Measurements from ENCODE around the gene TMEM50B. TPM values are rescaled to one million over a fixed set of nuclear protein-coding genes. Genes with fewer than 3 reads are reported as not detected.
"Not testable (repeated sequence)": the region's sequence is repeated elsewhere in the genome, so short reads cannot be mapped to it uniquely, and the experiment has no call there.

TMEM50B gene
- total RNA-seq, 4 donors from 2014 or later = 36.4 to 48.7 (median 38.2) TPM

GRCh38 chr21:33512481-33512880, 32.7 kb upstream of the TMEM50B start:
- intact Hi-C loops (cut with DNase I; ENCODE audit: low total_unique reads) = no loop called here
- DNase-seq (ENCODE audit: low spot score in 2 of 2) = no peak
- WGBS, 2 donors = 95 to 97% methylated on average over 3 of the region's 3 CpGs

GRCh38 chr21:33511639-33512038, 31.9 kb upstream of the TMEM50B start:
- DNase-seq (ENCODE audit: low spot score in 2 of 2) = no peak
- intact Hi-C loops (cut with DNase I; ENCODE audit: low total_unique reads) = no loop called here
- no peak overlapping the region for H3K4me3 ChIP-seq (ENCODE audit: low read depth, poor library complexity, severe bottlenecking)
- TF ChIP-seq CTCF (IDR thresholded peaks at IDR 0.05) = no peak
- no peak for TF ChIP-seq POLR2A (IDR thresholded peaks at IDR 0.05)
- WGBS, 2 donors = 96 to 99% methylated on average over 4 of the region's 4 CpGs

More at GRCh38 chr21:33512481-33512880, 32.7 kb upstream of the TMEM50B start:
- TF ChIP-seq POLR2A (IDR thresholded peaks at IDR 0.05) (no peak), CTCF (IDR thresholded peaks at IDR 0.05) (no peak)
- H3K4me3 ChIP-seq (ENCODE audit: low read depth, poor library complexity, severe bottlenecking) = no peak overlapping the region

- TF ChIP-seq CTCF (IDR thresholded peaks at IDR 0.05) = no peak
- no peak for DNase-seq (ENCODE audit: low spot score in 2 of 2)
- 90 to 95% methylated on average over 8 of the region's 8 CpGs for whole genome bisulfite sequencing, 2 donors
- intact Hi-C loops (cut with DNase I; ENCODE audit: low total_unique reads) = no loop called here
- no peak overlapping the region for H3K4me3 ChIP-seq (ENCODE audit: low read depth, poor library complexity, severe bottlenecking)
These were observed 31.1 kb upstream of the TMEM50B start for GRCh38 chr21:33510826-33511225.

GRCh38 chr21:33507003-33507402, 27.2 kb upstream of the TMEM50B start:
- DNase-seq (ENCODE audit: low spot score in 2 of 2); H3K4me3 ChIP-seq (ENCODE audit: low read depth, poor library complexity, severe bottlenecking); intact Hi-C loops (cut with DNase I; ENCODE audit: low total_unique reads): not testable (repeated sequence)
- 88 to 100% methylated on average over 1 of the region's 1 CpG for WGBS, 2 donors

GRCh38 chr21:33505833-33506232, 26.1 kb upstream of the TMEM50B start:
- no peak overlapping the region for H3K4me3 ChIP-seq (ENCODE audit: low read depth, poor library complexity, severe bottlenecking)
- intact Hi-C loops (cut with DNase I; ENCODE audit: low total_unique reads) = no loop called here
- 96 to 97% methylated on average over 8 of the region's 8 CpGs for WGBS, 2 donors
- TF ChIP-seq POLR2A (IDR thresholded peaks at IDR 0.05) (no peak), CTCF (IDR thresholded peaks at IDR 0.05) (no peak)
- DNase-seq (ENCODE audit: low spot score in 2 of 2) = no peak

- WGBS, 2 donors = 53 to 67% methylated on average over 7 of the region's 7 CpGs
- no peak overlapping the region for H3K4me3 ChIP-seq (ENCODE audit: low read depth, poor library complexity, severe bottlenecking)
- no peak for DNase-seq (ENCODE audit: low spot score in 2 of 2)
- TF ChIP-seq POLR2A (IDR thresholded peaks at IDR 0.05) (no peak), CTCF (IDR thresholded peaks at IDR 0.05) (no peak)
- intact Hi-C loops (cut with DNase I; ENCODE audit: low total_unique reads) = no loop called here
These were observed 16.6 kb upstream of the TMEM50B start for GRCh38 chr21:33496345-33496744.
